SK-N-MC (cell line): ENCODE data around the gene SIVA1.

ENCODE experiments used
- EZH2 ChIP-seq: fragments of 200-600 bp; sonication (generic); IDR thresholded peaks from one replicate; pipeline ENCODE4 v1.6.1; 2017; ENCODE audit warnings: antibody characterized with exemption
- POLR2AphosphoS5 ChIP-seq: IDR thresholded peaks from 2 replicates; pipeline ENCODE4 v1.6.1; 2012; ENCODE audit warnings: mild to moderate bottlenecking, low read depth, low read length, borderline replicate concordance

GRCh38 chr14:104735830-104736642 is 16.9 kb upstream of the SIVA1 start:
- TF ChIP-seq POLR2AphosphoS5 (no peak), EZH2 (no peak)
